Gastrocnemius medialis (tissue), 4 donors: Measurements from ENCODE around the gene ESR1. TPM values are rescaled to one million over a fixed set of nuclear protein-coding genes. Genes with fewer than 3 reads are reported as not detected.

ENCODE experiments used
- ATAC-seq, 2 donors: fragments of 150-250 bp; one replicate each; pipeline ENCODE4 v1.9.1; 2016
- DNase-seq, 2 donors: peaks; one replicate each; pipeline ENCODE4 v3.0.0-alpha.2; 2019
- H3K27ac ChIP-seq, 4 donors: fragments of 200-600 bp; sonication (generic); 1 replicate in 1 of 4; 2 replicates in 3 of 4; pipeline ENCODE4 v1.5.1; 2016 to 2018; ENCODE audit warnings: mild to moderate bottlenecking in 2 of 4, moderate library complexity in 1 of 4
- H3K27me3 ChIP-seq, 3 donors: fragments of 200-600 bp; sonication (generic) in 2 of 3; 1 replicate in 1 of 3; 2 replicates in 2 of 3; pipeline versions ENCODE4 v1.5.1 to v1.6.0; 2016 to 2019; ENCODE audit warnings: mild to moderate bottlenecking in 1 of 3, moderate library complexity in 1 of 3
- H3K36me3 ChIP-seq, 2 donors: fragments of 200-600 bp; sonication (generic) in 1 of 2; one replicate each; pipeline ENCODE4 v1.5.1; 2017 to 2018
- H3K4me1 ChIP-seq, 2 donors: fragments of 200-600 bp; sonication (generic) in 1 of 2; one replicate each; pipeline ENCODE4 v1.5.1; 2016 to 2017; ENCODE audit warnings: mild to moderate bottlenecking in 2 of 2
- H3K4me3 ChIP-seq, 4 donors: fragments of 200-600 bp; sonication (generic) in 3 of 4; 1 replicate in 1 of 4; 2 replicates in 3 of 4; pipeline ENCODE4 v1.5.1; 2016 to 2019; ENCODE audit warnings: mild to moderate bottlenecking in 2 of 4
- H3K9me3 ChIP-seq, 3 donors: fragments of 200-600 bp; sonication (generic) in 2 of 3; 1 replicate in 1 of 3; 2 replicates in 2 of 3; pipeline ENCODE4 v1.5.1; 2016 to 2019
- CTCF ChIP-seq, 5 experiments: fragments of 450-650 bp in 3 of 5; fragments of 200-600 bp in 2 of 5; sonication (generic) in 2 of 5; IDR thresholded peaks in 4 of 5; conservative IDR thresholded peaks in 1 of 5; 1 replicate in 4 of 5; 2 replicates in 1 of 5; pipeline ENCODE4 v1.5.1; 2016 to 2019; ENCODE audit warnings: antibody characterized with exemption in 5 of 5, mild to moderate bottlenecking in 3 of 5, moderate library complexity in 3 of 5
- POLR2A ChIP-seq, 2 donors: fragments of 450-650 bp; IDR thresholded peaks; one replicate each; pipeline ENCODE4 v1.6.1; 2017; ENCODE audit warnings: antibody characterized with exemption in 2 of 2, mild to moderate bottlenecking in 2 of 2, moderate library complexity in 2 of 2
- in situ Hi-C, 4 donors: fragments of 200-750 bp; cut with MboI; loops; one replicate each; pipeline versions ENCODE4 v1.15.0 to v1.8.0; 2017; ENCODE audit warnings: low sequenced_read_pairs in 4 of 4
- intact Hi-C: fragments of 100-400 bp; cut with DNase I; formaldehyde crosslinking; loops from one replicate; pipeline ENCODE4 v1.15.1; 2023; ENCODE audit warnings: low total_unique reads
- total RNA-seq, 4 donors: library from RNA; depleted of rRNA; stranded (reverse); fragments of >200 nt; gene quantifications; one replicate each; pipeline versions ENCODE4 v1.1.0 to v1.2.3, GENCODE V29; 2016

Gene ESR1
- total RNA-seq, 4 donors from 2014 or later = 0.61 to 1.1 (median 1.1) TPM

GRCh38 chr6:151796842-151797530 is 10.5 kb upstream of the ESR1 start:
- Histone ChIP-seq H3K36me3 (no peaks in the 10 kb centered on the region), H3K27ac (peak overlapping the region in 1 of 4 donors; percentile 29), H3K4me3 (no peak overlapping the region), H3K4me1 (peaks cover 12 to 16% of the 10 kb centered on the region in 2 donors), H3K9me3 (no peaks in the 10 kb centered on the region), H3K27me3 (no peaks in the 10 kb centered on the region)
- intact Hi-C loops (no loop called here), in situ Hi-C loops (no loop called here)
- DNase-seq (no peak), ATAC-seq (peak; percentile 42 to 44)
- TF ChIP-seq POLR2A (IDR thresholded peaks at IDR 0.05) = no peak
- TF ChIP-seq CTCF (IDR thresholded peaks at IDR 0.05 in 4 of 5, conservative IDR thresholded peaks at IDR 0.05 in 1 of 5) = no peak

GRCh38 chr6:151803743-151804142 is 3.7 kb upstream of the ESR1 start:
- no peak for ATAC-seq
- Histone ChIP-seq H3K27me3 (no peaks in the 10 kb centered on the region), H3K9me3 (no peaks in the 10 kb centered on the region), H3K27ac (peak overlapping the region in 3 of 4 donors; percentile 79 to 92 (median 89)), H3K4me3 (no peak overlapping the region), H3K36me3 (no peaks in the 10 kb centered on the region), H3K4me1 (peaks cover 22 to 24% of the 10 kb centered on the region in 2 donors)
- TF ChIP-seq POLR2A (IDR thresholded peaks at IDR 0.05) (no peak), CTCF (IDR thresholded peaks at IDR 0.05 in 4 of 5, conservative IDR thresholded peaks at IDR 0.05 in 1 of 5) (no peak)
- in situ Hi-C loops (no loop called here), intact Hi-C loops (loop anchor here (5.0 kb wide), 1 partner anchor 36 kb away; no protein-coding TSS in a partner anchor)
- no peak for DNase-seq

GRCh38 chr6:151804585-151805285 is 2.7 kb upstream of the ESR1 start:
- intact Hi-C loops (loop anchor here (5.0 kb wide), 3 partner anchors 37 to 368 kb away; no protein-coding TSS in a partner anchor), in situ Hi-C loops (no loop called here)
- peak overlapping the region; percentile 79 to 92 (median 86) for H3K27ac ChIP-seq
- DNase-seq (peak; percentile 59 to 69), ATAC-seq (peak; percentile 53 to 63)
- no peaks in the 10 kb centered on the region for H3K9me3 ChIP-seq
- H3K4me3 ChIP-seq = peak overlapping the region; percentile 54 to 69 (median 58)
- peaks cover 24% of the 10 kb centered on the region in 2 donors for H3K4me1 ChIP-seq
- H3K27me3 ChIP-seq = no peaks in the 10 kb centered on the region
- TF ChIP-seq POLR2A (IDR thresholded peaks at IDR 0.05) = no peak
- no peaks in the 10 kb centered on the region for H3K36me3 ChIP-seq

- TF ChIP-seq CTCF (IDR thresholded peaks at IDR 0.05 in 4 of 5, conservative IDR thresholded peaks at IDR 0.05 in 1 of 5) (no peak), POLR2A (IDR thresholded peaks at IDR 0.05) (peak in 1 of 2 donors; percentile 65)
- peak; percentile 24 to 60 for DNase-seq
- Histone ChIP-seq H3K9me3 (no peaks in the 10 kb centered on the region), H3K4me1 (peaks cover 25 to 29% of the 10 kb centered on the region in 2 donors), H3K36me3 (no peaks in the 10 kb centered on the region), H3K27me3 (no peaks in the 10 kb centered on the region), H3K4me3 (peak overlapping the region; percentile 54 to 69 (median 58)), H3K27ac (peak overlapping the region; percentile 79 to 92 (median 86))
- in situ Hi-C loops = no loop called here
- ATAC-seq = peak; percentile 40 to 63
- intact Hi-C loops = loop anchor here (5.0 kb wide), 2 partner anchors 307 to 367 kb away; no protein-coding TSS in a partner anchor
Measured at GRCh38 chr6:151805286-151805840, 2.1 kb upstream of the ESR1 start.
